GM21360 (cell line): ENCODE measurements around the gene GDPD4.
"Not testable (repeated sequence)": the region's sequence is repeated elsewhere in the genome, so short reads cannot be mapped to it uniquely, and the experiment has no call there.

Experiments
- ATAC-seq: cut with Tn5 transposase; IDR thresholded peaks from one replicate; pipeline ENCODE4 v1.9.1; 2021; ENCODE audit warnings: mild to moderate bottlenecking, moderate library complexity; ENCODE audit not compliant: unreplicated experiment

Gene GDPD4

DNA sequence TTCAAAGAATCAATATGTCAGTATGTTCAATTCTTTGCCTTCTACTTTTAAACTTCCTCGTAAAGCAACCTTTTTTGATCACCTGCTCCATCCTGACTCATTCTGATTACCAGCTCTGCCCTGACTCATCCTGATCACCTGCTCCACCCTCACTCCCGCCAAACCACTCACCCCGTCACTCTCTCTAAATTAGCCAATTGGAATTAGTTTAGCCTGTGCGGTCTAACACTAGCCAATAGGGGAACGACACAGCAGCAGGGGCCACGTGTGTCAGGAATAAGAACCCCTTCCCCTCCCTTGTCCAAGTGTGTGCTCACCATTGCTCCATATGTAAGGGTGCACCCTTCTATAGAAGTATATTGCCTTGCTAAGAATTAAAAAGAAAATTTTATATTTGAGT, 1.5 kb downstream of the GDPD4 start:
- not testable (repeated sequence) for ATAC-seq

DNA sequence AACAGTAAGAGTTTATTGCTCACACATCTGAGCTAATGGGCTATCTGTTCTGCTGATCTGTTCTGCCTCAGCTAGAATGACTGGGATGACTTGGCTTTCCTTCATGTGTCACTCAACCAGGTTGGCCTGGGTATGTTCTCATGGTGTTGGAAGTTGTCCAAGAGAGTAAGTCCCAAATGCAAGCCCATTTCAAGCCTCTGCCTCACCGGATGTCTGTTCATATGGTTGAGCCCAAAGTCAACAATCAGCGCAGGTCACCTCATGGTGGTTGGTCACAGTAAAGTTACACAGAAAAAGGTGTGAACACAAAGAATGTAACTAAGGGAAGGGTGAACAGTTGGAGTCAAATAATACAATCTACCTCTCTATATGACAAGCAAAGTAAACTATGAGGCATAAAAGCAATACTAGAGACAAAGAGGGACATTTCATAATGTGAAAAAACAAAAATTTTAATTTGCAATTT, 1.9 kb downstream of the GDPD4 start:
- no peak for ATAC-seq

GRCh38 chr11:77294040-77294439, 7.4 kb downstream of the GDPD4 start:
- no peak for ATAC-seq

- ATAC-seq = no peak
These were observed 11.7 kb downstream of the GDPD4 start for GRCh38 chr11:77289737-77290136.

GRCh38 chr11:77287615-77288273, 13.7 kb downstream of the GDPD4 start:
- ATAC-seq = no peak

- ATAC-seq = no peak
These were observed 14.3 kb downstream of the GDPD4 start for GRCh38 chr11:77287136-77287535.

DNA sequence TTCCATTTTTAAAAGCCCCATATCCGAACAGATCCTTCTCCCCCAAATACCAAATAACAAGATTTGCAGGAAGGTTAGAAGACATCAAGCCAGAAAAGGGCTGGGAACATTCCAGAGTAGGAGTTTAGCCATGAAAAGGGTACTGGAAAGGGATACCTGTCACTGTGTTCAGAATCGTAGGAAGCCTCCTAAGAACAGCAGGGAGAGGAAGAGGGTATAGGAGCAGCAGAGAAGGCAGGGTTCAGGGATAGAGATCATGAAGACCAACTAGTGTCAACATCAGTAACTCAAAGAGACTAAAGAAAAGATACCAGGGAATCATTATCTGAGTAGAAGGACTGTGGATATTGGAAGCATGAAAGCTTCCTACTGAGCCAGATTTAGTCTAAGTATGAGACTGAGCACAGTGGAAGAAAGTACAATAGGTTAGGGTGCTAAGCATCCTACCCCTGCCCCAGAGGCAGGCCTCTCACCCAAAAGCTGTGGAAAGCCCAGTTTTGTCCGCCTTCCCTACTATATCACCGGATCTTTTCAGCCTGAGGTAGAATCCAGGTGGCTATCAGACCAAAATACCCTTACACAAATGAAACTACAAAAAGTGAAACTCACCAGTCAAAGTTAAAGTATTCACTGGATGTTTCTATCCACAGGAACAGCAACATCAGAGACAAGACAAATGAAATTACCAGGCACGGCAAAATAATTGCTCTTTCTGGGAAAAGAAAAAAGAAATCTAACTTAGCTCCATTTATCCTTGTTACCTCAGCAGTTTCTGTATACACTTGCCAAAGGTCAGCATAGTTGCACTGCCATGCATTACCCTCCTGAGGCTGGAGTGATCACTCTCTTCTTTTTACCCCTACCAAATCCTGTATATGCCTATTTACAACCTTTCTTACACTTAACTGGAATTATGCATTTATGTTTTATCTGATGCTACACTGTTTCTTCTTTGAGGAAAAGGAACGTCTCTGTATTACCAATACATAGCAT, 16.7 kb downstream of the GDPD4 start:
- no peak for ATAC-seq

GRCh38 chr11:77283101-77283500, 18.4 kb downstream of the GDPD4 start:
- no peak for ATAC-seq

DNA sequence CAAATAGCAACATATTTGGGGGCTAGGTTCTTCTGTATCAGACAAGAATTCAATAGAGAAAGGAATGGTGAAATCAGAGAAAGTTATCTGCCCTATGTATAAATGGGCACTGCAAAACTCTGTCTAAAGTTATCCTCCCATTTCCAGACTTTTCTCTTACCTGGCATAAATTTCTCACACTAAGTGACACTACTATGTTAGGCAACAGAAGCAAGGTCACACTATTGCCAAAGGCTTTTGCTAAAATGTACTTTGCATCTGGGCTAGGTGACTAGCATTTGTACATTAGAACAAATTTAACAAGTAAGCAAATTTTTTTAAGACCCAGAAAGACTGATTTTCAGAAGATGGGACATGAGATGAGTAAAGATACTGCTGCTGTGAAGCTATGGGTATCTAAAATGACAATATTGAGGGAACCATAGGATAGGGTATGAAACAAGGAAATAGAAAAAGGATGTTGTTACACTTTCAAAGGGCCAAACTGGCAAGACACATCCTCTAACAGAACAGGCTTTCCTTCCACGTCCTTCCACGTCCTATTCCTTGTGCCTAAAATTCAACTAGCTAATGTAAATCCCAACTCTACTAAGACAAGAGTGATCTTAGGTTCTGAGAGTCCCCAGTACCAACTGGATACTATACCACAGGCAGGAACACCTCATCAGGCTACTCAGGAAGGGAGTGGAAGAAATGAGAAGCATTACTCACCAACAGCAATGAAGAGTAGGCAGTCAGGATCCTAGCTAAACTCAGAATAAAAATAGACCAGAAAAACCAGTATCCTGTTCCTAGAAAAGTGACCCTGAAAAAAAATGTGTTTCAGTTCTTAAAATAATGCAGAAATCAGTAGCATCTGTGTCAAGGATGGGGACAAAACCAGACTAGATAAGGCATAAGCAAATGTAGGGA, 22.6 kb downstream of the GDPD4 start:
- no peak for ATAC-seq

GRCh38 chr11:77276271-77276670, 25.2 kb downstream of the GDPD4 start:
- ATAC-seq = no peak

- ATAC-seq = no peak
These were observed 30.6 kb downstream of the GDPD4 start for GRCh38 chr11:77270921-77271320.

DNA sequence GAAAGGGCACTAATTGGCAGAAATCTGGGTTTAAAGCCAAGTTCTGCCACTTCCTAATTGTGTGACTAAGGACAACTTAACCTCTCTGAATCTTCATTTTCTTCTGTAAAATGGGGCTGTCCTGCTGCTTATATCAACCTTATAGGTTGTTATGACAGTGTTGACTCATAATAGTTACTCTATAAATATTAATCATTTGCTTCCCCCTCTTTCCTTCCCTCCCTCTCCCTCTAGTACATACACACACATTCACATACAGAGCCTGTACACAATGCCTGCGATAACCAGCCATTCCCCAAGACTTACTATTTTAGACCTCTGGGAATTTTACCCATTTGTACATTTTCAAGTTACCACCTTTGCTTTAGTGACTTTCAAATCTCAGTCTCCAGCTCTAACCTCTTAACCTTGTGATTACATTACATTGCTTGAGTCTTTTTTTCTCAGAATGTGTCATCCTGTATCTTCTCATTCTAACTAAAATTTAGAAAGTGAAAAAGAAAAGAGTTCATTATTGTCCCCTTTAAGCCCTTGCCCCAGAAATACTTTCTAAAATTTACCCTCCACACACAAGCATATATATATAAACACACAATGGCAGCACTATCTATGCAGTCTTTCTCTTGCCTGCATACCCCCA, 31.9 kb downstream of the GDPD4 start:
- ATAC-seq = no peak

GRCh38 chr11:77267962-77268361, 33.5 kb downstream of the GDPD4 start:
- ATAC-seq = no peak

- ATAC-seq = no peak
These were observed 34.7 kb downstream of the GDPD4 start for GRCh38 chr11:77266766-77267165.

DNA sequence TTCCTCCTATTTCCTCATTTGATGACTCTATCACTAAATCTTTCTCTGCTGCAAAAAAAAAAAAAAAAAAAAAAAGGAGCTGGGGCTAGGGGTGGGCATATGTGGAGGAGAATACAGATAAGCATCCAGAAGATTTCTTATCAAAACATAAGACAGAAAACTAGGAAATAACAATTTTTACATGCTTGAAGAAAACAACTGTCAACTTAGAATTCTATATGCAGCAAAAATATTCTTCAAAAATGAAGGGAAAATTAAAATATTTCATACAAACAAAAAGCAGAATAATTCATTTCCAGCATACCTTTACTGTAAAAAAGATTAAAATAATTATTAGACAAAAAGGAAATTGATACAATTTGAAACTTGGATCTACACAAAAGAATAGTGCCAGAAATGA, 38.7 kb downstream of the GDPD4 start:
- ATAC-seq = no peak

- ATAC-seq = no peak
These were observed 41.8 kb downstream of the GDPD4 start for GRCh38 chr11:77259641-77260040.

DNA sequence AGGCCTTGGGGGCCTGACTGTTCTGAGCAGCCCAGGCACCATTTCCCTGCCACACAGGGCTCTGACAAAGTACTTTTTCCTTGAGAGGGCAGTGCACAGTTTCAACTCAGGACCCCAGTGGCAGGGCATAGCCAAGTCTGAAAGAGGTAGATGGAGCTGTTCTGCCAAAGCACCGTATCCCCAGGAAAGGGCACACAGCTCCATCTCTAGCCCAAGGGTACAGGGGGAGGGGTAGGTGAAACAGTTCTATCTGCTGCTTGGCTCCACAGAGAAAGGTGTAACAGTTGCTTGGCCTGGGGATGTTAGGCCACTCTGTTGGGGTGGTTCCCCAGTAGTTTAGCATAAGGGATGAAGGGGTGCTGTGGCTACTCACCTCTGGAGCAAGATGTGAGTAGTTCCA, 47.8 kb downstream of the GDPD4 start:
- no peak for ATAC-seq

GRCh38 chr11:77252555-77253270, 48.8 kb downstream of the GDPD4 start:
- no peak for ATAC-seq

DNA sequence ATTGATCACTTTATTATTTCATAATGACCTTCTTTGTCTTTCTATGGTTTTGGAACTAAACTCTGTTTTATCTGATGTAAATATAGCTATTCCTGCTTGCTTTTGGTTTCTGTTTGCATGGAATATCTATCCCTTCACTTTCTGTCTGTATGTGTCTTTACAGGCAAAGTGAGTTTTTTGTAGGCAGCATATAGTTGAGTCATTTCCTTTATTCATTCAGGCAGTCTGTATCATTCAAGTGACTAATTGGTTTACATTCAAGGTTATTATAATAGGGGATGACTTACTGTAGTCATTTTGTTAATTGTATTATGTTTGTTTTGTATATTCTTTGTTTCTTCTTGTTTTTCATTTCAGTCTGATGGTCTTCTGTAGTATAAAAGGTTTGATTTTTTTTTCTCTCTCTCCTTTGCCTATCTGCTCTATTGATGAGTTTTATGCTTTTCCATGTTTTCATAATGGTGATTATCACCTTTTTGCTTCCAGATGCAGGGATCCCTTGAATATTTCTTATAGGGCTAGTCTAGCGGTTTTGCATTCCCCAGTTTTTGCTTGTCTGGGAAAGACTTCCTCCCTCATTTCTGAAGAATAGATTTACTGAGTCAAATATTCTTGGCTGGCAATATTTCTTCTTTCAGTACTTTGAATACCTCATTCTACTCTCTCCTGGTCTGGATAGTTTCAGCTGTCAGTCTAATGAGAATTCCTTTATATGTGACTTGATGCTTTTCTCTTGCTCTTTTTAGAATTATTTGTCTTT, 50.4 kb downstream of the GDPD4 start:
- no peak for ATAC-seq
